SK-N-SH (cell line): Measurements from ENCODE around the gene MAP3K4.

Experiments
- CTCF ChIP-seq: fragments of 200-600 bp; sonication (generic); IDR thresholded peaks from 2 replicates; pipeline ENCODE4 v1.6.1; 2017; ENCODE audit warnings: antibody characterized with exemption, mild to moderate bottlenecking, moderate library complexity
- EP300 ChIP-seq, 2 experiments: IDR thresholded peaks; 2 replicates each; pipeline versions ENCODE4 v1.4.0 to v1.6.1; 2012; ENCODE audit warnings: borderline replicate concordance in 1 of 2, low read depth in 1 of 2, low read length in 1 of 2
- POLR2AphosphoS5 ChIP-seq: IDR thresholded peaks from 2 replicates; pipeline ENCODE4 v1.6.1; 2012; ENCODE audit warnings: low read depth, low read length
- REST ChIP-seq: IDR thresholded peaks from 2 replicates; pipeline ENCODE4 v1.6.1; 2012; ENCODE audit warnings: mild to moderate bottlenecking, low read depth, low read length, moderate library complexity
- RFX5 ChIP-seq: IDR thresholded peaks from 2 replicates; pipeline ENCODE4 v1.6.1; 2012; ENCODE audit warnings: mild to moderate bottlenecking, improper control_type of control experiment, low read length
- ZBTB33 ChIP-seq: IDR thresholded peaks from 2 replicates; pipeline ENCODE4 v1.4.0; 2012; ENCODE audit warnings: low read depth, borderline replicate concordance
- TF ChIP-seq, protein P1 (sequence below): IDR thresholded peaks from 2 replicates; pipeline ENCODE4 v1.4.0; 2012; ENCODE audit warnings: low read depth, borderline replicate concordance

DNA sequence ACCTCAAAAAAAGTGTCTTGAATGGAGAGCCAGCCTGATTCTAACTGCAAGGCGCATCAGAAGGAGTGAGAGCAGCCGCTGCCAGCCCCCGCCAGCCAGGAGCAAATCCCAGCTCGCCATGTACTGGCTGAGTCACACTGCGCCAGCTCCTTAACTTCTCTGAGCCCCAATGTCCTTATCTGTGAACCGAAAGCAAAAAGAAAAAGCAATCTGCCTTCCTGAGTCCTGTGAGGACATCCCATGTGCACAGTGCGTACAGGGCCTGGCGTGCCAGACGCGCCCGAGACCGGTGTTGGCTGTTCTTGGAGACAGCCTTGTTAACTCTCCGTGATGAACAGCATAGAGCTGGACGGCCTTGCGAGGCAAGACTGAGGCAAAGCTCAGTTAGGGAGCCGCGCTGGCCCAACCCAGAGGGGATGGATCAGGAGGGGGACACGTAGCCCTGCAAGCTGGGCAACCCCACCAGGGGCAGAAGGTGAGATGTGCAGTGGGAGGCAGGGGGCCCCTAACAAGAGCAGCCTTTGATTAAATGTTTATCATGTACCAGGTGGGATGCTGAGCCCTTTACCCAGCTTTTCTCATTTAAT lies 159.6 kb downstream of the MAP3K4 start:
- no peak for TF ChIP-seq CTCF
- no peak for TF ChIP-seq ZBTB33
- no peak for TF ChIP-seq POLR2AphosphoS5
- no peak for TF ChIP-seq REST
- TF ChIP-seq, protein P1, sequence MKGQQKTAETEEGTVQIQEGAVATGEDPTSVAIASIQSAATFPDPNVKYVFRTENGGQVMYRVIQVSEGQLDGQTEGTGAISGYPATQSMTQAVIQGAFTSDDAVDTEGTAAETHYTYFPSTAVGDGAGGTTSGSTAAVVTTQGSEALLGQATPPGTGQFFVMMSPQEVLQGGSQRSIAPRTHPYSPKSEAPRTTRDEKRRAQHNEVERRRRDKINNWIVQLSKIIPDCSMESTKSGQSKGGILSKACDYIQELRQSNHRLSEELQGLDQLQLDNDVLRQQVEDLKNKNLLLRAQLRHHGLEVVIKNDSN: no peak
- no peak for TF ChIP-seq EP300 (IDR thresholded peaks at IDR 0.05; ENCODE audit: borderline replicate concordance in 1 of 2, low read depth in 1 of 2, low read length in 1 of 2)
- no peak for TF ChIP-seq RFX5
